Naive B cell (primary cell): ENCODE results near the gene BAMBI. TPM values are rescaled to one million over a fixed set of nuclear protein-coding genes. Genes with fewer than 3 reads are reported as not detected.

Experiments
- ATAC-seq, 2 donors: fragments of 150-1000 bp; cut with Tn5 transposase; 2 replicates each; pipeline ENCODE4 v1.10.0; 2021; ENCODE audit warnings: low read depth in 2 of 2, mild to moderate bottlenecking in 2 of 2, moderate library complexity in 2 of 2
- DNase-seq: peaks from one replicate; pipeline ENCODE4 v3.0.0; 2022
- H3K27ac Mint-ChIP-seq, 6 donors: one replicate each; pipeline ENCODE4 v1.8.0; 2020 to 2022; ENCODE audit warnings: mild to moderate bottlenecking in 6 of 6, mixed read lengths in 6 of 6, moderate library complexity in 5 of 6, inconsistent platforms in 2 of 6
- H3K27me3 Mint-ChIP-seq, 3 donors: one replicate each; pipeline ENCODE4 v1.8.0; 2021 to 2022; ENCODE audit warnings: mixed read lengths in 3 of 3, mild to moderate bottlenecking in 1 of 3
- H3K36me3 Mint-ChIP-seq, 2 donors: one replicate each; pipeline ENCODE4 v1.8.0; 2020 to 2022; ENCODE audit warnings: mixed read lengths in 2 of 2, inconsistent platforms in 1 of 2, mild to moderate bottlenecking in 1 of 2
- H3K4me1 Mint-ChIP-seq, 3 donors: one replicate each; pipeline ENCODE4 v1.8.0; 2020 to 2022; ENCODE audit warnings: mixed read lengths in 3 of 3, inconsistent platforms in 1 of 3, mild to moderate bottlenecking in 1 of 3, moderate library complexity in 1 of 3
- H3K4me3 Mint-ChIP-seq, 8 donors: one replicate each; pipeline ENCODE4 v1.8.0; 2020 to 2022; ENCODE audit warnings: mild to moderate bottlenecking in 8 of 8, mixed read lengths in 8 of 8, moderate library complexity in 8 of 8, inconsistent platforms in 2 of 8
- H3K9me3 Mint-ChIP-seq, 7 donors: one replicate each; pipeline ENCODE4 v1.8.0; 2020 to 2022; ENCODE audit warnings: mixed read lengths in 7 of 7, mild to moderate bottlenecking in 5 of 7, inconsistent platforms in 2 of 7, moderate library complexity in 1 of 7
- polyA plus RNA-seq, 6 donors: library from polyadenylated mRNA; unstranded; fragments of 300-500 nt; fragmentation: Illumina TruSeq; gene quantifications; one replicate each; pipeline ENCODE4 v1.2.3, GENCODE V29; 2021; ENCODE audit warnings: low read depth in 6 of 6

Gene BAMBI
- polyA plus RNA-seq, 6 donors from 2014 or later: 0.15 to 0.54 (median 0.52) TPM; not detected in 3

DNA sequence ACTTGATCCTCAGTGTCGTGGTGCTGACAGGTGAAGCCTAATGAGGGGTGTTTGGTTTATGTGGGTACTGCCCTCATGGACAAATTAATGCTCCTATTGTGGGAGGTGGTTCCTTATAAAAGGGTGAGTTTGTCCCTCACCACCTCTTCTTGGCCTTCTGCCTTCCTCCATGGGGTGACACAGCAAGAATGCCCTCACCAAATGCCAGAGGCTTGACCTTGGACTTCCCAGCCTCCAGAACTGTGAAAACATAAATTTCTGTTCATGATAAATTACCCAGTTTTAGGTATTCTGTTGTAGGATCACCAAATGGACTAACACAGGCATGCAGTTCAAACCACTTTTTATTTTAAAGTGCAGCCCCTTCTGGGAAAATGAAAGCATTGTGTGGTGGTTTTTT is 39.4 kb downstream of the BAMBI start:
- Mint-ChIP-seq H3K9me3 (peaks cover 0 to 5% (median 2%) of the 10 kb centered on the region in 7 donors), H3K4me3 (no peak overlapping the region)

GRCh38 chr10:28717656-28718201 is 40.4 kb downstream of the BAMBI start:
- Mint-ChIP-seq H3K4me3 (no peak overlapping the region), H3K36me3 (no peaks in the 10 kb centered on the region), H3K9me3 (peaks cover 0 to 4% (median under 1%) of the 10 kb centered on the region in 7 donors), H3K4me1 (peaks cover 0 to 9% (median 7%) of the 10 kb centered on the region in 3 donors), H3K27ac (peak overlapping the region in 1 of 6 donors; percentile 27), H3K27me3 (peaks cover 23 to 39% (median 37%) of the 10 kb centered on the region in 3 donors)
- no peak for DNase-seq
- no peak for ATAC-seq

More for the DNA sequence above, 39.4 kb downstream of the BAMBI start:
- no peak for ATAC-seq
- no peak overlapping the region for H3K27ac Mint-ChIP-seq
- DNase-seq: no peak
- H3K27me3 Mint-ChIP-seq: peaks cover 23 to 33% (median 28%) of the 10 kb centered on the region in 3 donors
- H3K4me1 Mint-ChIP-seq: peaks cover 0 to 2% (median 0%) of the 10 kb centered on the region in 3 donors
- H3K36me3 Mint-ChIP-seq: no peaks in the 10 kb centered on the region

- ATAC-seq: no peak
- DNase-seq: no peak
- Mint-ChIP-seq H3K27ac (no peak overlapping the region), H3K4me1 (peaks cover 0 to 9% (median 7%) of the 10 kb centered on the region in 3 donors), H3K4me3 (no peak overlapping the region), H3K36me3 (no peaks in the 10 kb centered on the region), H3K27me3 (peaks cover 29 to 51% (median 45%) of the 10 kb centered on the region in 3 donors), H3K9me3 (peaks cover 0 to 4% (median 2%) of the 10 kb centered on the region in 7 donors)
Measured at GRCh38 chr10:28719789-28720436, 42.6 kb downstream of the BAMBI start.

- H3K4me3 Mint-ChIP-seq: peak overlapping the region in 1 of 8 donors; percentile 25
- peaks cover 0 to 9% (median 7%) of the 10 kb centered on the region in 3 donors for H3K4me1 Mint-ChIP-seq
- peaks cover 0 to 4% (median 2%) of the 10 kb centered on the region in 7 donors for H3K9me3 Mint-ChIP-seq
- H3K36me3 Mint-ChIP-seq: no peaks in the 10 kb centered on the region
- ATAC-seq (no peak), DNase-seq (no peak)
- no peak overlapping the region for H3K27ac Mint-ChIP-seq
- peaks cover 29 to 51% (median 45%) of the 10 kb centered on the region in 3 donors for H3K27me3 Mint-ChIP-seq
Measured at GRCh38 chr10:28721318-28721951, 44.1 kb downstream of the BAMBI start.

GRCh38 chr10:28722065-28722803 is 44.9 kb downstream of the BAMBI start:
- peak overlapping the region in 6 of 8 donors; percentile 16 to 75 (median 46) for H3K4me3 Mint-ChIP-seq
- H3K9me3 Mint-ChIP-seq: peaks cover 0 to 4% (median 2%) of the 10 kb centered on the region in 7 donors
- no peak overlapping the region for H3K27ac Mint-ChIP-seq
- no peak for ATAC-seq
- H3K4me1 Mint-ChIP-seq: peaks cover 0 to 9% (median 7%) of the 10 kb centered on the region in 3 donors
- DNase-seq: no peak
- peaks cover 30 to 49% (median 45%) of the 10 kb centered on the region in 3 donors for H3K27me3 Mint-ChIP-seq
- no peaks in the 10 kb centered on the region for H3K36me3 Mint-ChIP-seq

DNA sequence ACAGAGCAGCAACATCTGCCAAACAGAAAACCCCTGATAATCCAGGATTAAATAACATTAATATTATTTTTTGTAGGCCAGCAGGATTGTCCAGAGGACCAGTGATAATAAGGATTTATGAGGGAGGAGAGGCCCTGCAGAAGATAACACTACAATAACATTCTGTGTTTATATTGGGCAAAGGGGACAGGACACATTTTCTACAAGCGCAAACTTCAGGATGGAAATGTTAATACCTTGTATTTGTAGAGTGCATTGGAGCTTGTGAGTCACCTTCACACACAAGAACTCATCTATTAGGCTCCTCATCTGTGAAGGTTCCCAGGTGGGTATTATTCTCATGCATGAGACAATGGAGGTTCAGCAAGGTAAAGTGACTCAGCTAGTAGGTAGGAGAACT is 51.0 kb downstream of the BAMBI start:
- peaks cover 21 to 23% (median 21%) of the 10 kb centered on the region in 3 donors for H3K27me3 Mint-ChIP-seq
- DNase-seq: no peak
- no peak overlapping the region for H3K4me3 Mint-ChIP-seq
- H3K36me3 Mint-ChIP-seq: peaks cover 0 to 8% of the 10 kb centered on the region in 2 donors
- no peak overlapping the region for H3K27ac Mint-ChIP-seq
- H3K9me3 Mint-ChIP-seq: peaks cover 0 to 5% (median 2%) of the 10 kb centered on the region in 7 donors
- ATAC-seq: no peak
- H3K4me1 Mint-ChIP-seq: peaks cover 0 to 3% (median 0%) of the 10 kb centered on the region in 3 donors

GRCh38 chr10:28730031-28730778 is 52.9 kb downstream of the BAMBI start:
- Mint-ChIP-seq H3K27me3 (peaks cover 11 to 21% (median 15%) of the 10 kb centered on the region in 3 donors), H3K36me3 (peaks cover 0 to 8% of the 10 kb centered on the region in 2 donors), H3K4me1 (peaks cover 0 to 3% (median 0%) of the 10 kb centered on the region in 3 donors), H3K9me3 (peaks cover 4 to 13% (median 6%) of the 10 kb centered on the region in 7 donors), H3K4me3 (peak overlapping the region in 1 of 8 donors; percentile 17), H3K27ac (peak overlapping the region in 1 of 6 donors; percentile 91)
- ATAC-seq (no peak), DNase-seq (no peak)

DNA sequence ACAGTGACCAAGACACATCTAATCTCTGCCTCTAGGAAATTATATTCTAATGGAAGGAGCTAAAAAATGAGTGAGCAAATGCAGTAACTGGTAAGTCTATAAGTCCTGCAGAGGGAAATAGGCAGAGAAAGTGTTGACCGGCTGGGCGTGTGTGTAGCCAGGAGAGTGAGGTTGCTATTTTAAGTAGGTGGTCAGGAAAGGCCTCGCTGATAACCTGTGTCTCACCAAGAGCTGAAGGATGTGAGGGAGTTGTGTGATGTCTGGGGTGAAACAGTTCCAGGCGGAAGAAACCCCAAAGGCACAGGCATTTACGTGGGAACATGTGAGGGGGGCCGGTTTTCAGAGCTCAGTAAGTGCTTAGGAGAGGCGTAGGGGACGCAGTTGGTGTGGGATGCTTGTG is 54.8 kb downstream of the BAMBI start:
- Mint-ChIP-seq H3K36me3 (peaks cover 0 to 8% of the 10 kb centered on the region in 2 donors), H3K27ac (no peak overlapping the region), H3K27me3 (peaks cover 9 to 21% (median 16%) of the 10 kb centered on the region in 3 donors), H3K4me1 (peaks cover 0 to 3% (median 0%) of the 10 kb centered on the region in 3 donors), H3K9me3 (peaks cover 4 to 13% (median 6%) of the 10 kb centered on the region in 7 donors), H3K4me3 (no peak overlapping the region)
- DNase-seq: no peak
- no peak for ATAC-seq

Other genes starting within 250 kb of the BAMBI start
- 100 to 1,000 TPM in 5 of 6 donors, 10 to 100 TPM in 1; 67.8 to 162 (median 139) TPM for gene WAC, start 144.4 kb upstream of the BAMBI start, polyA plus RNA-seq